Measurements from ENCODE around the gene NDE1. TPM values are rescaled to one million over a fixed set of nuclear protein-coding genes. Genes with fewer than 3 reads are reported as not detected.

The NDE1 gene
- total and polyA plus RNA-seq, 11 donors: 5.9 to 32.3 (median 17.3) TPM

GRCh38 chr16:15759070-15759469, 109.0 kb downstream of the NDE1 start:
- 82 to 92% (median 89%) methylated on average over 4 of the region's 4 CpGs for WGBS, 4 donors
- Histone ChIP-seq H3K4me3 (no peak overlapping the region), H3K9me3 (peaks cover 0 to 5% (median 0%) of the 10 kb centered on the region in 12 donors), H3K27ac (peak overlapping the region in 1 of 12 donors; percentile 11), H3K4me1 (no peaks in the 10 kb centered on the region), H3K36me3 (no peaks in the 10 kb centered on the region), H3K27me3 (peaks cover 0 to 11% (median 0%) of the 10 kb centered on the region in 9 donors)
- DNase-seq (no peak), ATAC-seq (no peak)
- TF ChIP-seq CTCF (IDR thresholded peaks at IDR 0.05): no peak
- no peak for TF ChIP-seq POLR2A (IDR thresholded peaks at IDR 0.05)
- intact Hi-C loops (cut with DNase I): no loop called here

GRCh38 chr16:15760129-15760528, 110.1 kb downstream of the NDE1 start:
- Histone ChIP-seq H3K9me3 (peaks cover 0 to under 1% (median 0%) of the 10 kb centered on the region in 12 donors), H3K27me3 (peaks cover 0 to 11% (median 0%) of the 10 kb centered on the region in 9 donors), H3K36me3 (no peaks in the 10 kb centered on the region), H3K4me3 (no peak overlapping the region), H3K27ac (no peak overlapping the region), H3K4me1 (no peaks in the 10 kb centered on the region)
- intact Hi-C loops (cut with DNase I): loop anchor here in 3 of 10 donors (10.0 kb wide), 2 partner anchors 65 to 435 kb away; no protein-coding TSS in a partner anchor
- ATAC-seq (no peak), DNase-seq (no peak)
- WGBS, 4 donors: 85 to 92% (median 88%) methylated on average over 1 of the region's 1 CpG
- TF ChIP-seq POLR2A (IDR thresholded peaks at IDR 0.05): no peak
- TF ChIP-seq CTCF (IDR thresholded peaks at IDR 0.05): no peak

GRCh38 chr16:15764112-15764511, 114.1 kb downstream of the NDE1 start:
- intact Hi-C loops (cut with DNase I): loop anchor here in 4 of 10 donors (2.0 to 10.0 kb wide), 4 partner anchors 59 to 431 kb away; no protein-coding TSS in a partner anchor
- TF ChIP-seq CTCF (IDR thresholded peaks at IDR 0.05): no peak
- no peak for TF ChIP-seq POLR2A (IDR thresholded peaks at IDR 0.05)
- no peaks in the 10 kb centered on the region for H3K36me3 ChIP-seq
- ATAC-seq (no peak), DNase-seq (no peak)
- H3K4me3 ChIP-seq: no peak overlapping the region
- 58 to 72% (median 61%) methylated on average over 2 of the region's 2 CpGs for WGBS, 4 donors
- H3K27me3 ChIP-seq: peaks cover 0 to 7% (median 0%) of the 10 kb centered on the region in 9 donors
- peaks cover 0 to 8% (median 0%) of the 10 kb centered on the region in 12 donors for H3K9me3 ChIP-seq
- no peaks in the 10 kb centered on the region for H3K4me1 ChIP-seq
- peak overlapping the region in 1 of 12 donors; percentile 68 for H3K27ac ChIP-seq

- Histone ChIP-seq H3K4me3 (no peak overlapping the region), H3K36me3 (no peaks in the 10 kb centered on the region), H3K27ac (no peak overlapping the region), H3K4me1 (peaks cover 0 to 9% (median under 1%) of the 10 kb centered on the region in 12 donors), H3K9me3 (peaks cover 0 to 8% (median 0%) of the 10 kb centered on the region in 12 donors), H3K27me3 (peaks cover 0 to 7% (median 0%) of the 10 kb centered on the region in 9 donors)
- DNase-seq (no peak), ATAC-seq (no peak)
- intact Hi-C loops (cut with DNase I): loop anchor here in 9 of 10 donors (2.0 to 10.0 kb wide), 8 partner anchors 57 to 432 kb away; no protein-coding TSS in a partner anchor
- TF ChIP-seq CTCF (IDR thresholded peaks at IDR 0.05): no peak
- no peak for TF ChIP-seq POLR2A (IDR thresholded peaks at IDR 0.05)
- 74 to 82% (median 77%) methylated on average over 4 of the region's 4 CpGs for WGBS, 4 donors
Observed at GRCh38 chr16:15765116-15765515, 115.1 kb downstream of the NDE1 start.
